Measurements from ENCODE around the gene CCDC74B.
"Not testable (repeated sequence)": the region's sequence is repeated elsewhere in the genome, so short reads cannot be mapped to it uniquely, and the experiment has no call there.

- not testable (repeated sequence) for TF ChIP-seq HDAC2 (IDR thresholded peaks at IDR 0.05; ENCODE audit: borderline replicate concordance in 1 of 2, low read depth in 2 of 2, low read length in 2 of 2); JUND (IDR thresholded peaks at IDR 0.05; ENCODE audit: low read length); KDM5A (IDR thresholded peaks at IDR 0.05; ENCODE audit: low read length); EZH2 (IDR thresholded peaks at IDR 0.05; ENCODE audit: low read depth, low read length, severe bottlenecking); SAP30 (IDR thresholded peaks at IDR 0.05; ENCODE audit: insufficient read depth, insufficient replicate concordance, low read length); POLR2A (IDR thresholded peaks at IDR 0.05; ENCODE audit: control extremely low read depth in 1 of 2, low read depth in 2 of 2, low read length in 2 of 2); PHF8 (conservative IDR thresholded peaks at IDR 0.05; ENCODE audit: low read depth, low read length); YY1 (IDR thresholded peaks at IDR 0.05; ENCODE audit: low read depth, low read length); RFX5 (IDR thresholded peaks at IDR 0.05; ENCODE audit: borderline replicate concordance, low read depth, low read length); CBX5 (IDR thresholded peaks at IDR 0.05; ENCODE audit: low read depth, low read length)
- TF ChIP-seq, protein P1, sequence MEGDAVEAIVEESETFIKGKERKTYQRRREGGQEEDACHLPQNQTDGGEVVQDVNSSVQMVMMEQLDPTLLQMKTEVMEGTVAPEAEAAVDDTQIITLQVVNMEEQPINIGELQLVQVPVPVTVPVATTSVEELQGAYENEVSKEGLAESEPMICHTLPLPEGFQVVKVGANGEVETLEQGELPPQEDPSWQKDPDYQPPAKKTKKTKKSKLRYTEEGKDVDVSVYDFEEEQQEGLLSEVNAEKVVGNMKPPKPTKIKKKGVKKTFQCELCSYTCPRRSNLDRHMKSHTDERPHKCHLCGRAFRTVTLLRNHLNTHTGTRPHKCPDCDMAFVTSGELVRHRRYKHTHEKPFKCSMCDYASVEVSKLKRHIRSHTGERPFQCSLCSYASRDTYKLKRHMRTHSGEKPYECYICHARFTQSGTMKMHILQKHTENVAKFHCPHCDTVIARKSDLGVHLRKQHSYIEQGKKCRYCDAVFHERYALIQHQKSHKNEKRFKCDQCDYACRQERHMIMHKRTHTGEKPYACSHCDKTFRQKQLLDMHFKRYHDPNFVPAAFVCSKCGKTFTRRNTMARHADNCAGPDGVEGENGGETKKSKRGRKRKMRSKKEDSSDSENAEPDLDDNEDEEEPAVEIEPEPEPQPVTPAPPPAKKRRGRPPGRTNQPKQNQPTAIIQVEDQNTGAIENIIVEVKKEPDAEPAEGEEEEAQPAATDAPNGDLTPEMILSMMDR (IDR thresholded peaks at IDR 0.05; ENCODE audit: control extremely low read depth in 1 of 3, insufficient read depth in 1 of 3, low read depth in 1 of 3, low read length in 3 of 3) = not testable (repeated sequence)
These were observed at the start of gene CCDC74B for GRCh38 chr2:130145006-130145414.

All from H1 (cell line).